ENCODE data around the gene AP1B1.
A peak's percentile ranks its signal among the peaks of the same experiment; 100 is the strongest.
"Not testable (repeated sequence)": the region's sequence is repeated elsewhere in the genome, so short reads cannot be mapped to it uniquely, and the experiment has no call there.

Gene AP1B1

DNA sequence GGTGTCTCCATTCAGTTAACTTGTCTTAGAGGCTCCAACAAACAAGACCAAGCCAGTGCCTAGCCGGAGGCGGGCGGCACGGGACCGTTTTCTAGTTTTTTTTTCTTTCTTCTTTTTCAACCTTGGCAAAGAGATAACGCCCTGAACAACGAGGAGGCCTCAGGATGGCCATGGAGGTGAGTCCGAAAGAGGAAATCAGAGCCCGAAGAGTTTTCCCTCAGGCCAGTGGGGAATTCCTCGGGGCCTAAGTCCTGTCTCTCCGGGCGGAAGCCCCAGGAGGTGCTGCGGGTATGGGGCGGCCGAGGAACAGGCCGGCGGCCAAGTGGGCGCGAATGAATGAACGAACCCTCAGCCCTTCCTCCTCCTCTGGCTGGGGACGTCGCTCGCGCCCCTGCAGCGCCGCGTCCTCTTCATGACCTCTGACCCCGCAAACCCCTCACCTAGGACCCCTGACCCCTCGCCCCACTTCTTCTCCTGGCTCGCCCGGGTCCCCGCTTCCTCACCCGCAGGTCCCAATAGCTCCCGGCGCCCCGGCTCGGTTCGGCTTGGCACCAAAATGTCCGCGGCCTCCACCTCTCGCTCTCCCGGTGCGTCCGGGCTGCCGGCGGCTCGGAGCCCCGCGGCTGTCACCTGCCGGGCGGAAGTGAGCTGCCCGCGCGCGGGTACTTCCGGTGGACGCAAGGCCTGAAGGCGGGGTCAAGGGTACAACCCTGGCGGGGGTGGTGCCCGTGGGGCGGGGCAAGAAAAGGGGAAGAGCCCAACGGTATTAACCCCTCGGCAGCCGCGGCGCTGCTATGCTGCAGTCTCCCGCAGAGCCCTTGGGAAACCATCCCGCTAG is at the start of gene AP1B1:
AP1B1 (minus strand) TSS at position 650 of the 838 bp plus-strand sequence. CDS start 21,327 bp downstream, outside the sequence.
- H3K4me1 ChIP-seq (ENCODE audit: control insufficient read depth, insufficient read depth, low read length) = peaks cover 42% of the 10 kb centered on the region
- H3K9me3 ChIP-seq (ENCODE audit: control insufficient read depth, low read length) = no peaks in the 10 kb centered on the region
- peak within 1 kb of the TSS; percentile 87 for H3K9ac ChIP-seq (ENCODE audit: low read length)
- H3K4me3 ChIP-seq (ENCODE audit: low read length) = peak within 1 kb of the TSS; percentile 77
- H3K27me3 ChIP-seq (ENCODE audit: control insufficient read depth, insufficient read depth, low read length) = no peaks in the 10 kb centered on the region
- no peaks in the 10 kb centered on the region for H3K36me3 ChIP-seq (ENCODE audit: control insufficient read depth, insufficient read depth, low read length)

DNA sequence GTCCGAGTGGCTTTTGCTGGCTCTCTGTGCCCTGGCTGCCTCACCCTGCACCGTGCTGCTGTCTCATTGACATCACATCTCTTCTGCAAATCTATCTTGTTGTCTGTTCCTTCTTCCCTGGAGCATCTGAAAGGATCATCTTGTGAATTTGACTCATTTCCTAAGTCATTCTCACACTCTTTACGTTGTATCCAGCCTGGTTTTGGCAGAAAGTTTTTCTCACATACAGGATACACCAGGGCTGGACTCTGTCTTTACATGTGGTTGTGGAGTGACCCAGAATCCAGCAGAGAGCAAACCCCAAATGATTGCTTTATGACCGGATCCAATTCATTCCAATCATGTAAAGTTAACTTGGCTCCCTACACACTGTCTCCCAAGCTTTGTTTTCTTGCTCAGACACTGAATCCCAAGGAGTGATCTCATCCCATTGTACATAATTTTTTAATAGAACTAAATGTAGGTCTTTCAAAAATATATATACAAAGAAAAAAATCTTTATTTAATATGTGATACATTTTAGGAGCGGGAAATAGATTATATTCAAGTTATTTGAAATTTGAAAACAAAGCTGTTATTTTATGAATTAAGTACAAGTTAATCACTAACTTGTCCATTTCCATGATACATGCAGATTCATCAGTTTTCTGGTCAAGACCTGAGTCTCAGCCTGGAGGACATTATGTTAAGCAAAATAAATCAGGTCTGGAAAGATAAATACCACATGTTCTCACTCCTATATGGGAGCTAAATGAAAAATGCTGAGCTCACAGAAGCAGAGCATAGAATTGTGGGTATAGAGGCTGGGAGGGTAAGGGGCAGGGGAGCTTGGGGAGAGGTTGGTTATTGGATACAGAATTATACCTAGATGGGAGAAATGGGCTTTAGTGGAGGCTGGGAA is 47.1 kb upstream of the AP1B1 start:
- no peak overlapping the region for H3K4me3 ChIP-seq (ENCODE audit: low read length)
- no peak overlapping the region for H3K9ac ChIP-seq (ENCODE audit: low read length)
- no peaks in the 10 kb centered on the region for H3K4me1 ChIP-seq (ENCODE audit: control insufficient read depth, insufficient read depth, low read length)
- no peaks in the 10 kb centered on the region for H3K9me3 ChIP-seq (ENCODE audit: control insufficient read depth, low read length)
- H3K27me3 ChIP-seq (ENCODE audit: control insufficient read depth, insufficient read depth, low read length) = peaks cover 8% of the 10 kb centered on the region
- no peaks in the 10 kb centered on the region for H3K36me3 ChIP-seq (ENCODE audit: control insufficient read depth, insufficient read depth, low read length)

DNA sequence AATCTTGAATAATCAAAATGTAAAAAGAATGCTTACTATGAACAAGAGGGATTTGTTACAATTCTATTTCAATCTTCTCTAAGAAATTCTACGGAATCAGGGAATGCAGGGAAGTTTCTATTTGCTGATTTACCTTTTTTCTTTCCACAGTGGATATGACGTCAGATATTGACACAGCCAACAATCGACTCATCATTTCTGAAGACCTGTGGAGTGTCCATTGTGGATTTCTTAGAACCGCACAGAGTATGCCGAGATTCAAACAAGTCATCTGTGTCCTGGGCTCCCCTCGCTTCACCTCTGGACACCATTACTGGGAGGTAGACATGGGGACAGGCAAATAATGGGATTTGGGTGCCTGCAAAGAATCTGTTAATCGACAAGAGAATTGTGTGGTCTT is 45.9 kb upstream of the AP1B1 start:
- no peak overlapping the region for H3K4me3 ChIP-seq (ENCODE audit: low read length)
- peaks cover 8% of the 10 kb centered on the region for H3K27me3 ChIP-seq (ENCODE audit: control insufficient read depth, insufficient read depth, low read length)
- no peaks in the 10 kb centered on the region for H3K36me3 ChIP-seq (ENCODE audit: control insufficient read depth, insufficient read depth, low read length)

GRCh38 chr22:29433856-29434255 is 45.5 kb upstream of the AP1B1 start:
- no peak overlapping the region for H3K9ac ChIP-seq (ENCODE audit: low read length)

More for the DNA sequence above, 45.9 kb upstream of the AP1B1 start:
- Histone ChIP-seq H3K9me3 (ENCODE audit: control insufficient read depth, low read length) (no peaks in the 10 kb centered on the region), H3K9ac (ENCODE audit: low read length) (no peak overlapping the region), H3K4me1 (ENCODE audit: control insufficient read depth, insufficient read depth, low read length) (no peaks in the 10 kb centered on the region)

GRCh38 chr22:29431986-29432385 is 43.6 kb upstream of the AP1B1 start:
- H3K4me3 ChIP-seq (ENCODE audit: low read length) = no peak overlapping the region
- peaks cover 8% of the 10 kb centered on the region for H3K27me3 ChIP-seq (ENCODE audit: control insufficient read depth, insufficient read depth, low read length)
- H3K9ac ChIP-seq (ENCODE audit: low read length) = no peak overlapping the region
- H3K36me3 ChIP-seq (ENCODE audit: control insufficient read depth, insufficient read depth, low read length) = no peaks in the 10 kb centered on the region
- no peaks in the 10 kb centered on the region for H3K9me3 ChIP-seq (ENCODE audit: control insufficient read depth, low read length)
- no peaks in the 10 kb centered on the region for H3K4me1 ChIP-seq (ENCODE audit: control insufficient read depth, insufficient read depth, low read length)

More at GRCh38 chr22:29433856-29434255, 45.5 kb upstream of the AP1B1 start:
- H3K9me3 ChIP-seq (ENCODE audit: control insufficient read depth, low read length) = no peaks in the 10 kb centered on the region
- H3K4me1 ChIP-seq (ENCODE audit: control insufficient read depth, insufficient read depth, low read length) = no peaks in the 10 kb centered on the region
- H3K4me3 ChIP-seq (ENCODE audit: low read length) = no peak overlapping the region
- H3K36me3 ChIP-seq (ENCODE audit: control insufficient read depth, insufficient read depth, low read length) = no peaks in the 10 kb centered on the region
- H3K27me3 ChIP-seq (ENCODE audit: control insufficient read depth, insufficient read depth, low read length) = peaks cover 8% of the 10 kb centered on the region

GRCh38 chr22:29427176-29427760 is 38.9 kb upstream of the AP1B1 start:
- H3K9ac ChIP-seq (ENCODE audit: low read length) = no peak overlapping the region
- peaks cover 8% of the 10 kb centered on the region for H3K27me3 ChIP-seq (ENCODE audit: control insufficient read depth, insufficient read depth, low read length)
- no peaks in the 10 kb centered on the region for H3K36me3 ChIP-seq (ENCODE audit: control insufficient read depth, insufficient read depth, low read length)
- H3K9me3 ChIP-seq (ENCODE audit: control insufficient read depth, low read length) = no peaks in the 10 kb centered on the region
- H3K4me3 ChIP-seq (ENCODE audit: low read length) = no peak overlapping the region
- H3K4me1 ChIP-seq (ENCODE audit: control insufficient read depth, insufficient read depth, low read length) = no peaks in the 10 kb centered on the region

DNA sequence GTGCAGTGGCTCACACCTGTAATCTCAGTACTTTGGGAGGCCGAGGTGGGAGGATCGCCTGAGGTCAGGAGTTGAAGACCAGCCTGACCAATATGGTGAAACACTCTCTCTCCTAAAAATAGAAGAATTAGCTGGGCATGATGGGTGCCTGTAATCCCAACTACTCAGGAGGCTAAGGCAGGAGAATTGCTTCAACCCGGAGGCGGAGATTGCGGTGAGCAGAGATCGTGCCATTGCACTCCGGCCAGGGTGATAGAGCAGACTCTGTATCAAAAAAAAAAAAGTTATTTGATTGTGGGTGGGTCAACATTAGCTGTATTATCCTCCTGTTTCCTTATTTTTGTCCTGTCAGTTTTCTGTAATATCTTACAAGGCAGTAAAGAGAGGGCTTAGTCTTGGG is 38.1 kb upstream of the AP1B1 start:
- Histone ChIP-seq H3K36me3 (ENCODE audit: control insufficient read depth, insufficient read depth, low read length) (no peaks in the 10 kb centered on the region), H3K9ac (ENCODE audit: low read length) (no peak overlapping the region), H3K4me3 (ENCODE audit: low read length) (no peak overlapping the region), H3K4me1 (ENCODE audit: control insufficient read depth, insufficient read depth, low read length) (no peaks in the 10 kb centered on the region), H3K27me3 (ENCODE audit: control insufficient read depth, insufficient read depth, low read length) (peaks cover 6% of the 10 kb centered on the region), H3K9me3 (ENCODE audit: control insufficient read depth, low read length) (no peaks in the 10 kb centered on the region)

GRCh38 chr22:29418704-29419103 is 30.3 kb upstream of the AP1B1 start:
- H3K9me3 ChIP-seq (ENCODE audit: control insufficient read depth, low read length); H3K4me1 ChIP-seq (ENCODE audit: control insufficient read depth, insufficient read depth, low read length); H3K36me3 ChIP-seq (ENCODE audit: control insufficient read depth, insufficient read depth, low read length); H3K4me3 ChIP-seq (ENCODE audit: low read length); H3K9ac ChIP-seq (ENCODE audit: low read length); H3K27me3 ChIP-seq (ENCODE audit: control insufficient read depth, insufficient read depth, low read length): not testable (repeated sequence)

DNA sequence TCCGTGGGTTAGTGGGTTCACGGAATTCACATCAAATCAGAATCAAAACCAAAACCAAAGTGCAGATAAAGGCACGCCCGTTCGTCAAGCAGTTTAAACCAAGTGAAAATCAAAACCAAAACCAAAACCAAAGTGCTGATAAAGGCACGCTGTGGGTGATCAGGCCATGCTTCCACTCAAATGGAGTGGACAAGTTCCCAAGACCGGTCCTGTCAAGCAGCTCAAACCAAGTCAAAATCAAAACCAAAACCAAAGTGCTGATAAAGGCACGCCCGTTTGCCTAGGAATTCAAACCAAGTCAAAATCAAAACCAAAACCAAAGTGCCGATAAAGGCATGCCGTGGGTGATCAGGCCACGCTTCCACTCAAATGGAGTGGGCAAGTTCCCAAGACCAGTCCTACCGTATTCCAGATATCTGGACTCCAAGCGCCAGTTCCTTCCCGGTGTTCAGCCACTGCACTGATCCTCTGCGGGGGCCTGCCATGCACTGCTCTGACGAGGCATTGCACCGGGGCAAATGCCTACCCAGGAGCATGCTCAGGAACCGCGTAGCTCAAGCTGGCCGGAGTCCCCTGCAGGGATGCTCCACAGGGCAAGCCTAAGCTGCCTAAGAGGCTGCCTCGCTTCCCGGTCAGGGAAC is 26.7 kb upstream of the AP1B1 start:
- not testable (repeated sequence) for H3K9me3 ChIP-seq (ENCODE audit: control insufficient read depth, low read length); H3K4me1 ChIP-seq (ENCODE audit: control insufficient read depth, insufficient read depth, low read length); H3K36me3 ChIP-seq (ENCODE audit: control insufficient read depth, insufficient read depth, low read length); H3K27me3 ChIP-seq (ENCODE audit: control insufficient read depth, insufficient read depth, low read length)
- Histone ChIP-seq H3K4me3 (ENCODE audit: low read length) (peak overlapping the region; percentile 56), H3K9ac (ENCODE audit: low read length) (peak overlapping the region; percentile 35)

DNA sequence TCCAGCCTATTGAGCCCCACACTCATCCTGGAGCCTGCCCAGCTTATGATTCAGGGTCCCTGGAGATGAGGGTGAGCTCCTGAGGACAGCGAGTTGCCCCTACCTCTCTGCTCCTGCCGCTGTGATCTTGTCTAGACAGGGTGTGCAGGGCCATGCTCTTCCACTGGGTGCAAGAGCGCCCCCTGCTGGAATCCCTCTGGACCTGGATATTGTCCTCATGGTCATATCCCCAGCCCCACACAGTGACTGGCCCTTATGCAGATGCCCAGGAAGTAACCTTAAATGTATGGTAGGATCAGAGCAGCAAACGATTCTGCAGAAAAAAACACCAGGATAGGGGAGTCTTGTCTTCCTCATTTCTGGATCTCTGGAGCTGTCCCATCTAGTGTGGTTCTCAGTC is 24.4 kb upstream of the AP1B1 start:
- H3K4me3 ChIP-seq (ENCODE audit: low read length); H3K4me1 ChIP-seq (ENCODE audit: control insufficient read depth, insufficient read depth, low read length); H3K27me3 ChIP-seq (ENCODE audit: control insufficient read depth, insufficient read depth, low read length); H3K9ac ChIP-seq (ENCODE audit: low read length); H3K36me3 ChIP-seq (ENCODE audit: control insufficient read depth, insufficient read depth, low read length); H3K9me3 ChIP-seq (ENCODE audit: control insufficient read depth, low read length): not testable (repeated sequence)

- not testable (repeated sequence) for H3K4me1 ChIP-seq (ENCODE audit: control insufficient read depth, insufficient read depth, low read length); H3K27me3 ChIP-seq (ENCODE audit: control insufficient read depth, insufficient read depth, low read length); H3K4me3 ChIP-seq (ENCODE audit: low read length); H3K9ac ChIP-seq (ENCODE audit: low read length); H3K36me3 ChIP-seq (ENCODE audit: control insufficient read depth, insufficient read depth, low read length); H3K9me3 ChIP-seq (ENCODE audit: control insufficient read depth, low read length)
Measured at GRCh38 chr22:29411569-29412211, 23.3 kb upstream of the AP1B1 start.
